ENCODE data around the gene TSC22D1. TPM values are rescaled to one million over a fixed set of nuclear protein-coding genes. Genes with fewer than 3 reads are reported as not detected.

The TSC22D1 gene
- total RNA-seq, 1 experiment from 2014 or later: 79.2 TPM

- no peak overlapping the region for H3K4me3 ChIP-seq
- CTCF ChIA-PET: no interaction called here
- no peak for DNase-seq
- H3K27ac ChIP-seq: no peak overlapping the region
- H3K4me2 ChIP-seq: no peak overlapping the region
- no peaks in the 10 kb centered on the region for H3F3A ChIP-seq (ENCODE audit: insufficient read depth, low read depth)
- POLR2A ChIA-PET (ENCODE audit: unreplicated experiment): no interaction called here
- no peaks in the 10 kb centered on the region for H3K27me3 ChIP-seq (ENCODE audit: insufficient read depth, low read depth)
- no peaks in the 10 kb centered on the region for H4K20me1 ChIP-seq (ENCODE audit: insufficient read depth)
- intact Hi-C loops (cut with micrococcal nuclease; ENCODE audit: unreplicated experiment): no loop called here
- no peaks in the 10 kb centered on the region for H3K9me3 ChIP-seq (ENCODE audit: insufficient read depth, low read depth)
- peaks cover 11% of the 10 kb centered on the region for H3K4me1 ChIP-seq (replicated peaks; ENCODE audit: insufficient read depth)
- no peak for TF ChIP-seq CTCF (conservative IDR thresholded peaks at IDR 0.05)
- TF ChIP-seq EZH2 (IDR thresholded peaks at IDR 0.05; ENCODE audit: low read depth): no peak
- no peaks in the 10 kb centered on the region for H3K79me2 ChIP-seq (ENCODE audit: low read depth)
- no peaks in the 10 kb centered on the region for H3K36me3 ChIP-seq (ENCODE audit: low read depth)
- H2AFZ ChIP-seq: no peak overlapping the region
- BruUV-seq (replicated peaks): no TSS peak
- H3K9me2 ChIP-seq (ENCODE audit: insufficient read depth): no peaks in the 10 kb centered on the region
Observed at GRCh38 chr13:44384778-44385177, 191.4 kb downstream of the TSC22D1 start.

- H3K4me3 ChIP-seq: no peak overlapping the region
- BruUV-seq (replicated peaks): no TSS peak
- TF ChIP-seq EZH2 (IDR thresholded peaks at IDR 0.05; ENCODE audit: low read depth) (no peak), CTCF (conservative IDR thresholded peaks at IDR 0.05) (no peak)
- no peaks in the 10 kb centered on the region for H3F3A ChIP-seq (ENCODE audit: insufficient read depth, low read depth)
- H3K4me2 ChIP-seq: no peak overlapping the region
- H2AFZ ChIP-seq: no peak overlapping the region
- H3K9me3 ChIP-seq (ENCODE audit: insufficient read depth, low read depth): no peaks in the 10 kb centered on the region
- H3K4me1 ChIP-seq (replicated peaks; ENCODE audit: insufficient read depth): peaks cover 13% of the 10 kb centered on the region
- H3K36me3 ChIP-seq (ENCODE audit: low read depth): no peaks in the 10 kb centered on the region
- no peaks in the 10 kb centered on the region for H4K20me1 ChIP-seq (ENCODE audit: insufficient read depth)
- ChIA-PET CTCF (no interaction called here), POLR2A (ENCODE audit: unreplicated experiment) (interaction anchor here (0.6 to 0.7 kb wide), 2 partner anchors 53 to 473 kb away, joined by 3 read pairs; no protein-coding TSS in a partner anchor)
- H3K79me2 ChIP-seq (ENCODE audit: low read depth): no peaks in the 10 kb centered on the region
- H3K9me2 ChIP-seq (ENCODE audit: insufficient read depth): no peaks in the 10 kb centered on the region
- no peak overlapping the region for H3K27ac ChIP-seq
- DNase-seq: no peak
- intact Hi-C loops (cut with micrococcal nuclease; ENCODE audit: unreplicated experiment): no loop called here
- H3K27me3 ChIP-seq (ENCODE audit: insufficient read depth, low read depth): no peaks in the 10 kb centered on the region
Observed at GRCh38 chr13:44383945-44384344, 192.2 kb downstream of the TSC22D1 start.

- POLR2A ChIA-PET (ENCODE audit: unreplicated experiment): no interaction called here
- Histone ChIP-seq H3K4me3 (no peak overlapping the region), H3K4me1 (replicated peaks; ENCODE audit: insufficient read depth) (peaks cover 13% of the 10 kb centered on the region), H3K9me2 (ENCODE audit: insufficient read depth) (no peaks in the 10 kb centered on the region), H3K27ac (no peak overlapping the region), H3K79me2 (ENCODE audit: low read depth) (no peaks in the 10 kb centered on the region), H3K27me3 (ENCODE audit: insufficient read depth, low read depth) (no peaks in the 10 kb centered on the region), H3K4me2 (no peak overlapping the region), H3F3A (ENCODE audit: insufficient read depth, low read depth) (no peaks in the 10 kb centered on the region), H3K36me3 (ENCODE audit: low read depth) (no peaks in the 10 kb centered on the region), H3K9me3 (ENCODE audit: insufficient read depth, low read depth) (no peaks in the 10 kb centered on the region), H2AFZ (no peak overlapping the region), H4K20me1 (ENCODE audit: insufficient read depth) (no peaks in the 10 kb centered on the region)
- intact Hi-C loops (cut with micrococcal nuclease; ENCODE audit: unreplicated experiment): no loop called here
- CTCF ChIA-PET: interaction anchor here (0.7 kb wide), 1 partner anchor 24 kb away, joined by 6 read pairs; no protein-coding TSS in a partner anchor
- TF ChIP-seq CTCF (conservative IDR thresholded peaks at IDR 0.05): no peak
- TF ChIP-seq EZH2 (IDR thresholded peaks at IDR 0.05; ENCODE audit: low read depth): no peak
- no peak for DNase-seq
- no TSS peak for BruUV-seq (replicated peaks)
Observed at GRCh38 chr13:44382635-44383145, 193.4 kb downstream of the TSC22D1 start.

Other genes with a start within 250 kb of the TSC22D1 start
- gene SERP2, start 202.5 kb downstream of the TSC22D1 start, total RNA-seq (2021): 0.70 and 0.90 TPM in 2 replicates

Measured in PC-9 (cell line).